ENCODE measurements around the gene FIZ1.

The FIZ1 gene

GRCh38 chr19:55613930-55614710 lies 14.8 kb upstream of the FIZ1 start:
- DNase-seq (ENCODE audit: low read depth in 2 of 2): no peak

DNA sequence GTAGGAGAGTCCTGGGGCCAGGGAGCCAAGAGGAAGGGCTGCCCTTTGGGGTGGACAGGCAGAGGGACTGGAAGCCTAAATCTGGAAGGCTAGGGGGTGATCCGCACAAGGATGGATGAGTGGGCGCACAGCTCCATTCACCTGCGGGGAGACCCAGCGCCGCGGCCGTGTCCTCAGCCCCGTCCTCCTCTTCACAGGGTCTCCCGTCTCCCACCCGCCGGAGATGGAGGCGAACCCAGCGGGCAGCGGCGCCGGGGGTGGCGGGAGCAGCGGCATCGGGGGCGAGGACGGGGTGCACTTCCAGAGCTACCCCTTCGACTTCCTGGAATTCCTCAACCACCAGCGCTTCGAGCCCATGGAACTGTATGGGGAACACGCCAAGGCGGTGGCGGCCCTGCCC lies 14.1 kb upstream of the FIZ1 start:
- DNase-seq (ENCODE audit: low read depth in 2 of 2): no peak

DNA sequence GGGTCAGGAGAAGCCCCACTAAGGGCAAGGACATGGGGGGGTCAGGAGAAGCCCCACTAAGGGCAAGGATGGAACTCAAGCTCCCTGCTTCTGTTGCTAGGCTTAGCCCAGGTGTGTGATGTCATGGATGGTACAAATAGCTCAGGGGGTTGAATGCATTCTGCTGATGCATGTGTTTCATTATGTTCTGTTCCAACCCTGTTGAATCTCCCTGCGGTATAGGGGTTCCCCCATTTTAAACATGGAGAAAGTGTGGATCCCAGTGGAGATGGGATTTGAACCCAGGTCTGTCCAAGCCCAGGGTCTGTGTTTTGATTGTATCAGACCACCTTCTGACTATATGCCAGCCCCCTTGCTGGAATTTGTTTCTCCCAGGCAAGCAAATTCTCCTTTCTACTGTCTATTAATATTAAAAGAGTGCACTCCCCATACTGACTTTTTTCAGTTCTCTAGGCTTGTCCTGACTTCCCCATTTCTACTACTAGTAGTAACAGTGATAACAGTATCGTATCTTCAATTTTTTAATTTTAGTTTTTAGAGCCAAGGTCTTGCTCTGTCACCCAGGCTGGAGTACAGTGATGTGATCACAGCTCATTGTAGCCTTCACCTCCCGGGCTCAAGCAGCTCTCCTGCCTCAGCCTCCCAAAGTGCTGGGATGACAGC lies 12.8 kb upstream of the FIZ1 start:
- DNase-seq (ENCODE audit: low read depth in 2 of 2): no peak

GRCh38 chr19:55611300-55611982 lies 12.1 kb upstream of the FIZ1 start:
- DNase-seq (ENCODE audit: low read depth in 2 of 2): no peak

DNA sequence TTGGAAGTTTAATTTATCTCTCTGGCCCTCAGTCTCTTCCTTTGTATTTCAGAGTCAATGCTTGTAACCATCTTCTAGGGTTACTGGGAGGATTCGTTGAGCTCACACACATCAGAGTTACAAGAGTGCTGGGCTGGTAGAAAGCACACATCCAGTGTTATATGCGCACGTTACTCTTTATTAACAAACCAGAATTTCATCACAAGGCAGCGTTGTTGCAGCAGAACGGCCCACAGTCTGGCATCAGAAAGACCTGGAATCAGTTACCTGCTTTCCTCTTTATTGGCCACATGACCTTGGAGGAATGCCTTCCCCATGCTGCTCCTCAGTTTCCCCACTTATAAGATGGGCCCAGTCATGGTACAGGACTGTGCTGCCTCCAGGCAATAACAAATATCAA lies 10.0 kb upstream of the FIZ1 start:
- DNase-seq (ENCODE audit: low read depth in 2 of 2): no peak

DNA sequence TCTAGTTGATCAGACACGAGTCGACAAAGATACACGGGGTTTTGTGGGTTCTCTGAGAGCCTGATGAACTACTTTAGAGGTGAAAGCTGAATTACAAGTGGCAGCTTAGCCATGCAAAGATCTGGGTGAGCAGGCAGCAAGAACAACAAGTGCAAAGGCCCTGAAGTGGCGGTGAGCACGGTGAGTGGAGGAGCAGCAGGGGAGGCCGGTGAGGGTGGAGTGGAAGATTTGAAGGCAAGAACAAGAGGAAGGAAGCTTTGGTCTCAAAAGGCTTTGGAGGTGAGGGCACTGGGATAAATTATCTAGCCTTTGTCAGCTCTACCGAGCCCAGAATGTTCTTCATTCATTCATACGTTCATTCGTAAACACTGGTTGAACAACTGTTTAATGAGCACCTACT lies 7.5 kb upstream of the FIZ1 start:
- DNase-seq (ENCODE audit: low read depth in 2 of 2): no peak

DNA sequence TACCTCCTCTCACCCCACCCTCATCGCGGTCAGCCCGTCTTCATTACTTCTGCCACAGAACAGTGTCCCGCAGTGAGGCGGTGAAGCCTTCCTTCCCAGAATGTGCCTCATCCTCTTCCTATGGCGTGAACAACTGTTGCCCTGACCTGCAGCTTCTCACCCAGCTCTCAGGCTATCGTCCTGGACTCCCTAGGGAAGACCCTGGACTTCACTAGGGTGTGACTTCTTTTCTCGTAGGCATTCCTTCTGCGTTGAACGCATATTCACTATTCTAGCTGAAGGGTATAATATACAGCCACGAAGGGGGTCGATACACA lies 7.1 kb upstream of the FIZ1 start:
- no peak for DNase-seq (ENCODE audit: low read depth in 2 of 2)

GRCh38 chr19:55605637-55606470 lies 6.5 kb upstream of the FIZ1 start, which contains the start of gene ZNF865:
TSS of gene ZNF865 (plus strand) at chr19:55605647. CDS start at chr19:55613619, 7,972 bp downstream.
- peak; percentile 52 to 62 for DNase-seq (ENCODE audit: low read depth in 2 of 2)

DNA sequence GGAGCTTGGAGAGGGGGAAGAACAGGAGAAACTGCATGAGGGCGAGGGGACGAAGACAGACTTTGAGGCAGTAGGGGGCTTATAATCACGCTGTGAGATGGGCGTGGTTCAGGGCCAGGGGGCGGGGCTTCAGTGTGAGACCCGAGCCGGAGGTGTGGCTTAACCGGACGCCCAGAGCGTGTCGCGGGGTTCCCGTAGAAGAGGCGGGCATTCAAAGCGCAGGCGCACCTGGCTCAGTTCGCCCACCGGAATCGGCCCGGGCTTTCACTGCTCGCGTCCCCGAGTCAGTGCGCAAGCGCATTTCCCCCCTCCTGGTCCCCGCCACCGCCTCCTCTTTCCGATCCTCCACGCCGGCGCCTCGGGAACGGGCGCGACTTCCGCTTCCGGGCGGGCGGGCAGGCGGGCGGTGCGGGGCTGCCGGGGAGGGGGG lies 5.9 kb upstream of the FIZ1 start:
- peak; percentile 97 to 98 for DNase-seq (ENCODE audit: low read depth in 2 of 2)

- DNase-seq (ENCODE audit: low read depth in 2 of 2): no peak
These were observed 4.4 kb upstream of the FIZ1 start for GRCh38 chr19:55603581-55604292.

GRCh38 chr19:55603115-55603514 lies 3.8 kb upstream of the FIZ1 start:
- DNase-seq (ENCODE audit: low read depth in 2 of 2): no peak

DNA sequence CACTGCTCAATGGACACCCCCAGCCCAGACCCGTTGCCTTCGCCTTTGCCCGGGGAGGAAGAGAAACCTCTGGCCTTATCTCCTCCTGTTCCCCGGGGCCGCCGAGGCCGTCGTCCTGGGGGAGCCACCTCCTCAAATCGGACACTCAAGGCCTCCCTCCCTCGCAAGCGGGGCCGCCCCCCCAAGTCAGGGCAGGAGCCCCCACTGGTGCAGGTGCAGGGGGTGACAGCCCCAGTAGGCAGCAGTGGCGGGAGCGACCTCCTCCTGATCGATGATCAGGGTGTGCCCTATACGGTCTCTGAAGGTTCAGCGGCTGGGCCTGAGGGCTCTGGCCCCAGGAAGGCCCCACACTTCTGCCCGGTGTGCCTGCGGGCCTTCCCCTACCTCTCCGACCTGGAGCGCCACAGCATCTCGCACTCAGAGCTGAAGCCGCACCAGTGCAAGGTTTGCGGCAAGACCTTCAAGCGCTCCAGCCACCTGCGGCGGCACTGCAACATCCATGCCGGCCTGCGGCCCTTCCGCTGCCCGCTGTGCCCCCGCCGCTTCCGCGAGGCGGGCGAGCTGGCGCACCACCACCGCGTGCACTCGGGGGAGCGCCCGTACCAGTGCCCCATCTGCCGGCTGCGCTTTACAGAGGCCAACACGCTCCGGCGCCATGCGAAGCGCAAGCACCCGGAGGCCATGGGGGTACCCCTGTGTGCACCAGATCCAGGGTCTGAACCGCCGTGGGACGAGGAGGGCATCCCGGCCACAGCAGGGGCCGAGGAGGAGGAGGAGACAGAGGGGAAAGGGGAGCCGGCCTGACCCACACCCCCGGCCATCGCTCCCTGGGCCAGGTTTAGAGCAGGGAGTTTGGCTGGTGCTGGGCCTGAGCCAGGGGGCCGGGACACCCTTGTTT lies 3.0 kb upstream of the FIZ1 start:
- DNase-seq (ENCODE audit: low read depth in 2 of 2): no peak

GRCh38 chr19:55601084-55601483 lies 1.8 kb upstream of the FIZ1 start:
- no peak for DNase-seq (ENCODE audit: low read depth in 2 of 2)

DNA sequence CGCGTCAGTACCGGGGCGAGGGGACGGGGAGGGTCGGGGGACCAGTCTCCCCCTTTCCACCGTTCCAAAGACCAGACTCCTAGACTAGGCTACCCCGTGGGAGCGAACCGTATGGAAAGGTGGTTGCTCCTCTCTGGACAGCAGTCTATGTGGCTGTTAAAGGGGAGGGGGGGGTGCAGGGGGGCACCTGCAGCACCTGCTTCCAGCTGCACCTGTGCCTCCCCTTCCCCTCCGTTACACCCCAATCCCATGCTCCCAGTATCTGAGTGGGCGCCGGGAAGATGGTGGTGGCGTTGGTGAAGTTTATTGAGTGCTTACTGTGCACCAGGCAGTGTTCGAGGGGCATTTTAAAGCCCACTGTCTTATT lies 1.3 kb upstream of the FIZ1 start:
- no peak for DNase-seq (ENCODE audit: low read depth in 2 of 2)

GRCh38 chr19:55599842-55600661 lies 735 bp upstream of the FIZ1 start, which contains the start of gene ZNF524:
TSS of gene ZNF524 (plus strand) at chr19:55600288. CDS start at chr19:55602113, 1,825 bp downstream.
- peak; percentile 73 to 74 for DNase-seq (ENCODE audit: low read depth in 2 of 2)

- peak; percentile 88 to 90 for DNase-seq (ENCODE audit: low read depth in 2 of 2)
These were observed 424 bp downstream of the FIZ1 start for GRCh38 chr19:55598719-55599467.

DNA sequence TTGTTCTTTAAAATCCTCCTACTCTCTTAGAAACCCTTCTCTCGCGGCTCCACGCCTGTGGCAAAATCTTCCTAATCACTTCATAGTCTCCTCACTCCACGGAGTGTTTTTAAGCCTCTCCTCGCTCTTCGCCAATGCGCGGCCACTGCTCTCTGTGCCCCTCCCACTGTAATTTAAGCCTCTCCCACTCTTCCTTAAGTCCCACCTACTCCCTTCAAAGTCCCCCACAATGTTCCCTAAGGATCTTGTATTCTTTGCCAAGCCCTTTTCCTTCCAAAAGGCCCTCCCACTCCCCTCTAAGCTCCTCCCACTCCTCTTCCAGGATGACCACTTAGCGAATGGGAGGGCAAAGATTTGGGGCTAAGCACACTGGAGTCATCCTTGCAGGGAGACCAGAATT lies 1.3 kb downstream of the FIZ1 start:
- no peak for DNase-seq (ENCODE audit: low read depth in 2 of 2)

DNA sequence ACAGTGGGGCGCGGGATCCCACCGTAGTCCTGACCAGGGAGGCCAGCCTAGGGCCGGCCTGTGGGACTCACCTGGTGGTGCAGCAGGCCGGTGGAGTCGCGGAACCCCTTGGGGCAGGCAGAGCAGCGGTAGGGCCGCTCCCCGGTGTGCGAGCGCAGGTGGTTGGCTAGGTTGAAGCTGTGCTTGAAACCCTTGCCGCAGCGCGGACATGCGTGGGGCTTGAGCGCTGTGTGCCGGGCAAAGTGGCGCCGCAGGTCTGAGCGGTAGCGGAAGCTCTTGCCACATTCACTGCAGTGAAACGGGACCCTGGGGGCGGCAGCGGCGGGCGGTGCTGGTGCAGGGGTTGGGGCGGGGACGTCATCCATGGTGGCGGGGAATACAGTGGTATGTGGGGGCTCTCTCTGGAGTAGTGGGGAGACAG lies 1.8 kb downstream of the FIZ1 start:
- no peak for DNase-seq (ENCODE audit: low read depth in 2 of 2)

DNA sequence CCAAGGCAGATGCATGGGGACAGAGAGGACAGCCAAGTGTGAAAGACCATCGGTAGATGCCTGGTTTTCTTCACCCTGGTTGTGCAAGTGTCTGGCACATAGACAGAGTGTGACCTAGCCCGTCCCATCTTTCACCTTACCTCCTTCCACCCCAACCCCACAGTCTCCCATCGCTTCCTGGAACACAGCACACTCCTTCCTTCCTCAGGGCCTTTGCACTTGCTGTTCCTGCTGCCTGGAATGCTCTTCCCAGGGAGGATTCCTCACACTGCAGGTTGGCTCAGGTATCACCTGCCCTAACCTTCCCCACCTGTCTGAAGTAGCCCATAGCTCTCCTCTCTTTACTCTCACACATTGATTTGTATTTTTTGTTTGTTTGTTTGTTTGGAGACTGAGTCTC lies 3.0 kb downstream of the FIZ1 start:
- no peak for DNase-seq (ENCODE audit: low read depth in 2 of 2)
